Measurements from ENCODE around the gene POLR2J3. TPM values are rescaled to one million over a fixed set of nuclear protein-coding genes. Genes with fewer than 3 reads are reported as not detected.
A peak's percentile ranks its signal among the peaks of the same experiment; 100 is the strongest.
"Not testable (repeated sequence)": the region's sequence is repeated elsewhere in the genome, so short reads cannot be mapped to it uniquely, and the experiment has no call there.

The POLR2J3 gene
- total and polyA plus RNA-seq, 2 of the 8 experiments (the other 6 are each of a cell fraction or from before 2014, with no cell fraction given) = 18.7 to 24.6 TPM

DNA sequence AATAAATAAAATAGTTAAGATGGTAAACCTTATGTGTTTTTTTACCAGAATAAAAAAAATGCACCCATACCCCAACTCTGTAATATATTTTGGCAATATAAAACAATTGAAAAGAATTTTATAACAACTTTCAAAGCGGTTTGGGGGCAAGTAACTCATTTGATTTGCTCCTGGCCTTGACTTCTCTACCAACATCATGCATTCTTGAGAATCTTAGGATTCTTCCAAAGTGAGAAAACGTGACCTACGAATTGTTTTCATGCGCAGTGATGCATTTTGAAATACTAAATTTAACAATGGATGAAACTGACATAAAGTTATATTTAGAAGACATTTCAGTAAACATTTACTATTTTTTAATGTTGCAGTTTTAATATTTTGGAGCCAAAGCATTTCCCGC, 51.6 kb downstream of the POLR2J3 start:
- H3K56ac ChIP-seq (replicated peaks; ENCODE audit: insufficient read length, low read depth, low read length); H3K23ac ChIP-seq (ENCODE audit: insufficient read length); H3K18ac ChIP-seq (ENCODE audit: extremely low read depth, low read length); H2BK15ac ChIP-seq (ENCODE audit: low read length); DNase-seq (ENCODE audit: low read depth in 1 of 2, low spot score in 2 of 2); H3K4me1 ChIP-seq (replicated peaks in 1 of 4; ENCODE audit: control insufficient read depth in 3 of 4, insufficient read depth in 4 of 4, low read length in 3 of 4); H3K27me3 ChIP-seq (replicated peaks in 1 of 4; ENCODE audit: control insufficient read depth in 3 of 4, extremely low read depth in 1 of 4, insufficient read depth in 3 of 4, low read length in 3 of 4); H3K9ac ChIP-seq (replicated peaks in 1 of 4; ENCODE audit: extremely low read depth in 1 of 4, low read depth in 3 of 4, low read length in 3 of 4); H3K23me2 ChIP-seq (ENCODE audit: low read depth, low read length); H3K14ac ChIP-seq (ENCODE audit: insufficient read length); H3K79me1 ChIP-seq (ENCODE audit: low read depth, low read length); H2BK12ac ChIP-seq (ENCODE audit: low read depth, low read length); CTCF ChIA-PET (ENCODE audit: partially characterized antibody); H4K91ac ChIP-seq (replicated peaks; ENCODE audit: insufficient read length, low read length); H3K9me3 ChIP-seq (ENCODE audit: insufficient read depth in 2 of 2, low read depth in 1 of 2, low read length in 1 of 2); FAIRE-seq; H3K4ac ChIP-seq (replicated peaks; ENCODE audit: insufficient read length, low read depth, low read length); H4K5ac ChIP-seq (ENCODE audit: insufficient read length, low read depth, low read length); H2BK20ac ChIP-seq (ENCODE audit: low read length); H3K4me2 ChIP-seq (ENCODE audit: insufficient read depth in 1 of 2, low read depth in 2 of 2, low read length in 2 of 2); H3K79me2 ChIP-seq (ENCODE audit: control insufficient read depth in 1 of 2, insufficient read depth in 2 of 2, low read length in 2 of 2); H2AK5ac ChIP-seq (ENCODE audit: low read depth, low read length); H4K20me1 ChIP-seq (replicated peaks in 1 of 2; ENCODE audit: control insufficient read depth in 1 of 2, insufficient read depth in 2 of 2, low read length in 2 of 2); H3K27ac ChIP-seq (ENCODE audit: low read depth, low read length); H2BK5ac ChIP-seq (ENCODE audit: low read depth, low read length); H4K8ac ChIP-seq (ENCODE audit: extremely low read depth, insufficient read depth, low read length); H2BK120ac ChIP-seq (replicated peaks; ENCODE audit: low read depth, low read length); POLR2A ChIA-PET (ENCODE audit: partially characterized antibody); H3K4me3 ChIP-seq (ENCODE audit: extremely low read depth in 1 of 4, insufficient read depth in 2 of 4, low read depth in 3 of 4, low read length in 4 of 4); H2AFZ ChIP-seq (ENCODE audit: low read length); H3K36me3 ChIP-seq (ENCODE audit: control insufficient read depth in 2 of 4, insufficient read depth in 4 of 4, low read length in 3 of 4): not testable (repeated sequence)
- WGBS, 2 experiments (ENCODE audit: extremely low coverage in 1 of 2, insufficient coverage in 1 of 2, insufficient read length in 1 of 2, insufficient replicate concordance in 2 of 2, low coverage in 1 of 2, low lambda C conversion rate in 2 of 2, missing lambda C conversion rate in 1 of 2) = 60% methylated on average over 4 of the region's 5 CpGs; no CpG with 5 or more reads in 1 of the 2 experiments

DNA sequence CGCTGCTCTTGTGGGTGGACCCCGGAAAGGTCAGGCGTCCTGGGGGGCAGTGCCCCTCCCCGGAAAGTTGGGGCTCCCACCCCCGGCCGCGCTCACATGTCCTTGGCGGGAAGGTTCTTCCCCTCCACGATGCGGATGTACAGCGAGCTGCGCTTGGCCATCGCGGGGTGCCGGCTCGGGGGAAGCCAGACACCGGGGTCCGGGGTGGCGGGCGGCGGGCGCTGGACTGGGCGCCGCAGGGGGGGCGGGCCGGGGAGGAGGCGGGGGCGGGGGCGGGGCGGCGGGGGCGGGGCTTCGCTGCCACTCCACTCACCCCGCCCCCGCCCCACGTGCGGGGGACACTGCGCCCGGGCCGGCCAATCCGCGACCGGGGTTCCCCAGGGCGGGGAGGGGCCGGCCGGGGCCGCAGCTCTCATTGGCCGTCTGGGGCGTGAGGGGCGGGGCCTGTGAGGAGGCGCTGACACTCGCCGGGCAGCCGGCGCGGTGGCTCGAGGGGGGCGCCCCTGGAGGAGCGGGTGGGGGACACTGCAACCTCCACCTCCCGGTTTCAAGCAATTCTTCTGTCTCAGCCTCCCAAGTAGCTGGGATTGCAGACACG, 54.7 kb downstream of the POLR2J3 start, which contains the start of gene RASA4B:
Gene RASA4B, minus strand, starts transcription at position 228 of the 598 bp plus-strand sequence. Its CDS starts 67 bp downstream, at position 161.
- CTCF ChIA-PET (ENCODE audit: partially characterized antibody); H3K23ac ChIP-seq (ENCODE audit: insufficient read length); H3K4me2 ChIP-seq (ENCODE audit: insufficient read depth in 1 of 2, low read depth in 2 of 2, low read length in 2 of 2); H2BK5ac ChIP-seq (ENCODE audit: low read depth, low read length); H4K5ac ChIP-seq (ENCODE audit: insufficient read length, low read depth, low read length); H3K23me2 ChIP-seq (ENCODE audit: low read depth, low read length); H3K9ac ChIP-seq (replicated peaks in 1 of 4; ENCODE audit: extremely low read depth in 1 of 4, low read depth in 3 of 4, low read length in 3 of 4); FAIRE-seq; H2AFZ ChIP-seq (ENCODE audit: low read length); H3K9me3 ChIP-seq (ENCODE audit: insufficient read depth in 2 of 2, low read depth in 1 of 2, low read length in 1 of 2); H3K27me3 ChIP-seq (replicated peaks in 1 of 4; ENCODE audit: control insufficient read depth in 3 of 4, extremely low read depth in 1 of 4, insufficient read depth in 3 of 4, low read length in 3 of 4); H3K27ac ChIP-seq (ENCODE audit: low read depth, low read length); H2BK15ac ChIP-seq (ENCODE audit: low read length); H3K36me3 ChIP-seq (ENCODE audit: control insufficient read depth in 2 of 4, insufficient read depth in 4 of 4, low read length in 3 of 4); H3K18ac ChIP-seq (ENCODE audit: extremely low read depth, low read length); H4K20me1 ChIP-seq (replicated peaks in 1 of 2; ENCODE audit: control insufficient read depth in 1 of 2, insufficient read depth in 2 of 2, low read length in 2 of 2); H3K79me1 ChIP-seq (ENCODE audit: low read depth, low read length); H3K4me3 ChIP-seq (ENCODE audit: extremely low read depth in 1 of 4, insufficient read depth in 2 of 4, low read depth in 3 of 4, low read length in 4 of 4); H4K91ac ChIP-seq (replicated peaks; ENCODE audit: insufficient read length, low read length); H2AK5ac ChIP-seq (ENCODE audit: low read depth, low read length); H4K8ac ChIP-seq (ENCODE audit: extremely low read depth, insufficient read depth, low read length); H3K79me2 ChIP-seq (ENCODE audit: control insufficient read depth in 1 of 2, insufficient read depth in 2 of 2, low read length in 2 of 2); H2BK120ac ChIP-seq (replicated peaks; ENCODE audit: low read depth, low read length); H2BK12ac ChIP-seq (ENCODE audit: low read depth, low read length); POLR2A ChIA-PET (ENCODE audit: partially characterized antibody); H3K56ac ChIP-seq (replicated peaks; ENCODE audit: insufficient read length, low read depth, low read length); H3K4me1 ChIP-seq (replicated peaks in 1 of 4; ENCODE audit: control insufficient read depth in 3 of 4, insufficient read depth in 4 of 4, low read length in 3 of 4); H3K14ac ChIP-seq (ENCODE audit: insufficient read length); H3K4ac ChIP-seq (replicated peaks; ENCODE audit: insufficient read length, low read depth, low read length); H2BK20ac ChIP-seq (ENCODE audit: low read length): not testable (repeated sequence)
- DNase-seq (ENCODE audit: low read depth in 1 of 2, low spot score in 2 of 2) = peak in 1 of 2 experiments; percentile 36
- WGBS, 2 experiments (ENCODE audit: extremely low coverage in 1 of 2, insufficient coverage in 1 of 2, insufficient read length in 1 of 2, insufficient replicate concordance in 2 of 2, low coverage in 1 of 2, low lambda C conversion rate in 2 of 2, missing lambda C conversion rate in 1 of 2) = no CpG with 5 or more reads among the region's 61 CpGs
